ENCODE measurements around the gene FOXK2.
A peak's percentile ranks its signal among the peaks of the same experiment; 100 is the strongest.
"Not testable (repeated sequence)": the region's sequence is repeated elsewhere in the genome, so short reads cannot be mapped to it uniquely, and the experiment has no call there.

Gene FOXK2

DNA sequence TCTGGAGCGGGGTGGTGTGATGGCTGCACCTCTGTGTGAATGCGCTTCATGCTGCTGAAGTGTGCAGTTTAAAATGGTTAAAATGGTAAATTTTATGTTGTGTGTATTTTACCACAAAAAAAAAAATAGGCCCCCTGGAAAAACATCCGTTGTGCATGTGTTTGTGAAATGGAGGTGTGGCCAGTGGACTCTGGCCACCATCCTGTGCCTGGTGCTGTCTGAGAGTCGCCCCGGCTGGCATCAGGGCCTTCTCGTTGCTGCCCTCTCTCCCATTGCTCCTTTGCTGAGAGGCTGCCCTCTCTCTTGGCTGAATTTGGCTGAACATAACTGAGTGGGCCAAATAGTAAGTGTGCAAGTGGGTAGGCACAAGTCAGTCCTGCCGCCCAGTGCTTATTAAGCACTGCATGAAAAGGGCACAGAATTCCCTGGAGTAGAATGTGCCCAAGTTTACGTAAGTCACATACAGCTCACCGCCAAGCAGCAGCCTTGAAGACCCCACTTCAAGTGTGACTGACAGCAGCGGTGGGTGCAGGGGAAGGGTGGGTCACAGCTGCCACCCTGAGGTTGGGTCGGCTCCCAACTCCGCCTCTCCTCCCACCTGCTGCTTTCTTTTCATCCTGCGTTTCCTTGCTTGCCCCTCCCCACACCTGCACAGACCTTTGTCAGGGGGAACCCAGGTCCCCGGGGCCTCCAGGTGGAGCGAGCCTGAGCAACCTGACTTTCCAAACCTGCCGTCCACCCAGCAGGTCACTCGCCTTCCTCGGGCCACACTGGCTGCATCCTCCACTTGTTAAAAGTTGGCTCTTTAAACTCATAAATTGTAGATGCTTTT, 46.8 kb downstream of the FOXK2 start:
- no peak for DNase-seq

GRCh38 chr17:82567286-82567685, 47.8 kb downstream of the FOXK2 start:
- no peak for DNase-seq

- DNase-seq = no peak
Observed at GRCh38 chr17:82568997-82569393, 49.5 kb downstream of the FOXK2 start.

GRCh38 chr17:82569621-82570020, 50.1 kb downstream of the FOXK2 start:
- no peak for DNase-seq

DNA sequence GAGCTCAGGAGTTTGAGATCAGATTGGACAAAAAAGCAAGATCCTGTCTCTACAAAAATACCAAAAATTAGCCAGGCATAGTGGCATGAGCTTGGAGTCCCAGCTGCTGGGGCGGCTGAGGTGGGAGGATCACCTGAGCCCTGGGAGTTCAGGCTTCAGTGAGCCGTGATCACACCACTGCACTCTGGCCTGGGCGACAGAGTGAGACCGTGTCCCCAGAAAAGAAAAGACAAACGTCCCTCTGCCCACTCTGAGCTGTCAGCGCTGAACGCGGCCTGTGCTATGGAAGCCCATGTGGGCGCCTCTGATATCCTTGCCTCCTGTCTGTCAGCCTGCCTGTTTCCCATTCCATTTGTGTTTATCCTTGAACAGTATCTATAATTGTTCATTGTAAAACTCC, 50.7 kb downstream of the FOXK2 start:
- DNase-seq = no peak

GRCh38 chr17:82571855-82572254, 52.3 kb downstream of the FOXK2 start:
- no peak for DNase-seq

DNA sequence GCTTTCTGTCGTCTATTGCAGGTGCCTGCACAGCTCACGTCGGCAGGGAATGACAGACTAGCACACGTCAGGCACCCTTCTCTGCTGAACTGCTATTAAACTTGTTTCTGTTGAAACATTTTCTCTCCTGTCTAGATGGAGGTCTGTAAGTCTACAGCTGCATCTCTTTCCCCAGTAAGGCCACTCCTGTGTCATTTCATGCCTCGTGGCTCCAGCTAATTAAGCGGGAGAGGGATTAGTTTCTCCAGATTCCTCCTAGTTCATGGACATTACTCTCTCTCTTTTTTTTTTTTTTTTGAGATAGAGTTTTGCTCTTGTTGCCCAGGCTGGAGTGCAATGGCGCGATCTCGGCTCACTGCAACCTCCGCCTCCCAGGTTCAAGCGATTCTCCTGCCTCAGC, 54.5 kb downstream of the FOXK2 start:
- no peak for DNase-seq

- not testable (repeated sequence) for DNase-seq
Observed at GRCh38 chr17:82575581-82576221, 56.2 kb downstream of the FOXK2 start.

- DNase-seq = no peak
Observed at GRCh38 chr17:82577300-82577699, 57.8 kb downstream of the FOXK2 start.

DNA sequence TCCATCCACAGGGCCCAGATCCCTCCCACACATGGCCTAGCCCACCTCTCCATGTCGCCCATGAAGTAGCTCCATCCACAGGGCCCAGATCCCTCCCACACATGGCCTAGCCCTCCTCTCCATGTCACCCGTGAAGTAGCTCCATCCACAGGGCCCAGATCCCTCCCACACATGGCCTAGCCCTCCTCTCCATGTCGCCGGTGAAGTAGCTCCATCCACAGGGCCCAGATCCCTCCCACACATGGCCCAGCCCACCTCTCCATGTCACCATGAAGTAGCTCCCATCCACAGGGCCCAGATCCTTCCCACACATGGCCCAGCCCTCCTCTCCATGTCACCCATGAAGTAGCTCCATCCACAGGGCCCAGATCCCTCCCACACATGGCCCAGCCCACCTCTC, 60.4 kb downstream of the FOXK2 start:
- not testable (repeated sequence) for DNase-seq

- no peak for DNase-seq
Observed at GRCh38 chr17:82582213-82582612, 62.7 kb downstream of the FOXK2 start.

DNA sequence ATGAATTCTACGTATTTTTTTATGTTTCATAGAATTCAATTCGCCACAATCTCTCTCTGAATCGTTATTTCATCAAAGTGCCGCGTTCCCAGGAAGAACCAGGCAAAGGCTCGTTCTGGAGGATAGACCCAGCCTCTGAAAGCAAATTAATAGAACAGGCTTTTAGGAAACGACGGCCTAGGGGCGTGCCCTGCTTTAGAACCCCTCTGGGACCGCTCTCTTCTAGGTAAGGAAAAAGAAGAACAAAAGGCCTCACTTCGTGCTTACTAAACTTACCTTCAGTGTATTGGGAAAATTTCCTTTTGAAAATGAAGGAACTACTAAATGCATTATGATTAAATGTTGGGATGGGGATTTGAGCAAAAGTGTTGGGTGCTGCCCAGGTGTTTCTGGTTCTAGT, 63.2 kb downstream of the FOXK2 start:
- DNase-seq = no peak

GRCh38 chr17:82583720-82584234, 64.2 kb downstream of the FOXK2 start:
- peak; percentile 26 for DNase-seq

DNA sequence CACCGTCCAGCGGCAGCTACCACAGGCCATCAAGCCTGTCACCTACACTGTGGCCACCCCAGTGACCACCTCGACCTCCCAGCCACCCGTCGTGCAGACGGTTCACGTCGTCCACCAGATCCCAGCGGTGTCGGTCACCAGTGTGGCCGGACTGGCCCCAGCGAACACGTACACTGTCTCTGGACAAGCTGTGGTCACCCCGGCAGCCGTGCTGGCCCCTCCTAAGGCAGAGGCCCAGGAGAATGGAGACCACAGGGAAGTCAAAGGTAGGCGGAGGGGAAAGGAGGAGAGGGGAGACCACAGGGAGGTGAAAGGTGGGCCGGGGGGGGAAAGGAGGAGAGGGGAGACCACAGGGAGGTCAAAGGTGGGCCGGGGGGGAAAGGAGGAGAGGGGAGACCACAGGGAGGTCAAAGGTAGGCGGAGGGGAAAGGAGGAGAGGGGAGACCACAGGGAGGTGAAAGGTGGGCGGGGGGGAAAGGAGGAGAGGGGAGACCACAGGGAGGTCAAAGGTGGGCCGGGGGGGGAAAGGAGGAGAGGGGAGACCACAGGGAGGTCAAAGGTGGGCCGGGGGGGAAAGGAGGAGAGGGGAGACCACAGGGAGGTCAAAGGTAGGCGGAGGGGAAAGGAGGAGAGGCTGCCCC, 66.5 kb downstream of the FOXK2 start:
- DNase-seq = peak; percentile 36

GRCh38 chr17:82586576-82587233, 67.2 kb downstream of the FOXK2 start:
- no peak for DNase-seq

DNA sequence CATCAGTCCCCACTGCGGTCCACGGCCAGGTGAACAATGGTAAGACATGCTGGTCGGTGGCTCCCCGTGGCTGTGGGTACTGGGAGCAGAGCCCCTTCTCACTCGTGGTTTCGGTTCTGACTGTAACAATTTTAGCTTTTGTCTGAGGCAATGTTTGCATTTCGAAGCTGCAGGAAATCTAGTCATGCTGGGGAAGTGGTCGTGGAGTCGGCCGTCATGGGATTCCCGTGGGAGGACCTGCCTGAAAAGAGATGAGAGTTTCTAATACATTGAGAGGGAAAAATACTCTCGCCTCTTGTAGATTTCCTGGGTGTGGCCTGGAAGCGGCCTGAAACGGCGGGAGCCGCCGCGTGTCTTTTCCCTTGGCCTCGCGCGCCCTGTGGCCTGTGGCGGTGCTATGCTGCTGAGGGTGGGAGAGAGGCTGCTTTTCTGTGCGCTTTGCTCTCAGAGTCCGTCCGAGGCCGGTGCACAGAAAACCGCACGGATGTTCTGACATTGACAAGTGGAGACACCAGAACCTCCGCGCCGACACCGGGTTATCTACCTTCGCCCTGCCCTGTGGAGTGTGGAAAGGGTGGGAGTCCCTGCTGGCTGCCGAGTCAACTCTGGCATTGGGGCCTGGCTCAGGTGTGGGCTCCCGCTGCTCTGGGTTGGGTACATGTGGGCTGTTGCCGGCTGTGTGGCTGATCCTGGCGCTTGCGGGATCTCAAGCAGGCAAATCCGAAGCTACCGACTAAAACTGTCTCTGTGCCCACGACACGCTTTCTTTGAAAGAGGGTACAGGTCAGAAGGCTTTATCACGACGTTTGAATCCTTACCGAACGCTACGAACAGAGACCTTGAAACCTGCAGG, 67.9 kb downstream of the FOXK2 start:
- no peak for DNase-seq

DNA sequence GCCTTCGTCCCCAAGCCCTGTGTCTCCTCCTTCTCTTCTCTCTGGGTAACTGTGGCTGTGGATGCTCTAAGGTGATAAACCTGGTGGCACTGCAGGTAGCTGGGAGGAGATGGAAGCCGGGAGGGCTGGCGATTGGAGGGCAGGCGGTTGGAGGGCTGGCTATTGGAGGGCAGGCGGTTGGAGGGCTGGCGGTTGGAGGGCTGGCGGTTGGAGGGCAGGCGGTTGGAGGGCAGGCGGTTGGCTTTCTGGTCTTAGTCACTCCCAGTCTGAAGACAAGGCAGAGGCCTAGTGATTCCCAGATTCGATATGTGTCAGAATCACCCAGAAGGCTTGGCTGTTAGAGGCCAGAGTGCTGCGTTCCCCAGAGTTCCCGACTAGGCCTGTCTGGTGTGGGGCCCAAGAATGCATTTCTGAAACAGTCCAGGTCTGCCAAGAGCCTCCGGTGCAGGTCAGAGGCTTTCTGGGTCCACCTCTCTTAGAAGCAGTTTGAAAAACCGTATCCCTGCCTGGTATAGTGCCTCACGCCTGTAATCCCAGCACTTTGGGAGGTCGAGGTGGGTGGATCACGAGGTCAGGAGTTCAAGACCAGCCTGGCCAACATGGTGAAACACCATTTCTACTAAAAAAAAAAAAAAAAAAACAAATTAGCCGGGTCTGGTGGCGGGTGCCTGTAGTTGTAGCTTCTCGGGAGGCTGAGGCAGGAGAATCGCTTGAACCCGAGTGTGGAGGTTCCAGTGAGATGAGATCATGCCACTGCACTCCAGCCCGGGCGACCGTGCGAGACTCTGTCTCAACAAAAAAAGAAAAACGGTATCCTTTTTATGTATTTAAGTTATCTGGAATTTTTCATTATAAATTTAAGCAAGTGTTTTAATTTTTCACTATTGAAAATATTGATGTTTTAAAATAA, 69.0 kb downstream of the FOXK2 start:
- DNase-seq = no peak

DNA sequence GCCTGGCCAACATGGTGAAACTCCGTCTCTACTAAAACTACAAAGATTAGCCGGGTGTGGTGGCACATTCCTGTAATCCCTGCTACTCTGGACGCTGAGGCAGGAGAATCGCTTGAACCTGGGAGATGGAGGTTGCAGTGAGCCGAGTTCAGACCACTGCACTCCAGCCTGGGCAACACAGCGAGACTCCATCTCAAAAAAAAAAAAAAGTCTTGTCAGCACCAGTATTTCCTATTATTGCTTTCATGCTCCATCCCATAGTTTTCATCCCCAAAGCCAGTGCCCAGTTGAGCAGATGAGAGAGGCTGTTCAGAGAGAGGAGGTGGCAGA, 70.3 kb downstream of the FOXK2 start:
- DNase-seq = no peak

GRCh38 chr17:82590216-82590615, 70.7 kb downstream of the FOXK2 start:
- DNase-seq = no peak

- DNase-seq = no peak
Observed at GRCh38 chr17:82590881-82591539, 71.5 kb downstream of the FOXK2 start.

DNA sequence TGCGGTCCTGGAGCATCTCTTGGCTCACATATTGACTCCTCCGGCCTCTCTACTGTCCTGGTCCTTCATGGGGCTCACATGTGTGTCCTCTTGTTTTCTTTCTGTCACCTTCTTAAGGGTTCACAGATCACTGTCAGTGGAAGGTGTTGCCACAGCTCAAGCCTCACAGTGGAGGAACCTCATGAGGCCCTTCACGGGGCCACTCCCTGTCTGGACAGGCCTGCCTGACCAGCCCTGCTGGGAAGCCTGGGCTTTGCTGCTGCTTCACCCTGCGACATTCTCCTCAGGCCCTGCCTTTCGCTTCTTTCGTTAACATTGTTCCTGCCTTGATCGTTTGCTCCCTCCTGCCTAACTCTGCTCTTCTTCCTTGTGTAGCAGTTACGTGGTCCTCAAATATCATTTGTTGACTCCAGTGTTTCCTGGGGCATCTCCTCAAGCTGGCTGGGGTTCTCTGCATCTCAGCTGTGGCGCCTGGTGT, 72.8 kb downstream of the FOXK2 start:
- DNase-seq = no peak
